Pulmonary artery endothelial cell (primary cell): ENCODE measurements around the gene GPM6B. TPM values are rescaled to one million over a fixed set of nuclear protein-coding genes. Genes with fewer than 3 reads are reported as not detected.

ENCODE experiments used
- DNase-seq: peaks from one replicate; pipeline ENCODE4 v3.0.0-alpha.2; 2011; ENCODE audit warnings: low read depth, low spot score
- total RNA-seq: library from RNA; depleted of rRNA; stranded (reverse); fragments of >200 nt; gene quantifications from 2 replicates; pipeline ENCODE4 v1.2.3, GENCODE V29; 2014

GPM6B gene
- total RNA-seq, 1 donor from 2014 or later, result 2.2 TPM

DNA sequence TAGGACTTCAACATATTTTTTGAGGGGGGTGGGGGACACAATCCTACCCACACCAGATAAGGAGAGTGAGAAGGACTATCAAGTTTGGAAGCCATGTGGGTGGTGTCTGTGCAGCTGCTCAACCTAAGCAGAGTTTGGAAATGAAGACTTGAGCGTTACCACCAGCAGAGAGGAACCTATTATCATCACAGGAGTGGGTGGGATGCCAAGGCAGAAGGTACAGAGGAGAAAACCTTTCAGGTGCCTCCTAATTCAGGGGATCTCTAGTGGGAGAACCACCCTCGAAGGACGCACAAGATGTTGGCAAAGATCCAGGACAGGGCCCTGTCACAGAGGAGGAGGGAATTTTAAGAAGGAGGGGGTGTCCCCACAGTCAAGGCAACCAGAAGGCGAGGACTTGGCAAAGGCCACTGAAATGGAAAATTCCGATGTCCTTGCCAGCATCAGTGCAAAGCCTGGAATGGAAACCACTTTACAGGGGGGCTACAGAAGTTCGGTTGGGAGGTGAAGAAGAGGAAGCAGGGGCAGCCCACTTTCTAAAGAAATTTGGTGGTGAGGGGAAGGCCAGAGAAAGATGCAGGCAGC is 8.4 kb upstream of the GPM6B start:
- no peak for DNase-seq

DNA sequence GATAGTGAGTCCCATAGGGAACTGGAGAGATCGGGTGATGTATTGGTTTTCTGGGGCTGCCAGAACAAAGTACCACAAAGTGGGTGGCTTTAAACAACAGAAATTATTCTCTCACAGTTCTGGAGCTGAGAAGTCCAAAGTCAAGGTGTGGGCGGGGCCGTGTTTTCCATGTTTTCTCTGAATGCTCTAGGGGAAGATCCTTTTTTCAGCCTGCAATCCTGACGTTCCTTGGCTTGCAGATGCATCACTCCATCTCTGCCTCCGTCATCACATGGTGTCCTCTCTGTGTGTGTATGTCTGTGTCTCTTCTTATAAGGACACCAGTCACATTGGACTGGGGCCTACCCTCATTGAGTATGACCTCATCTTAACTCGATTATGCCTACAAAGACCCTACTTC is 7.9 kb upstream of the GPM6B start:
- no peak for DNase-seq

DNA sequence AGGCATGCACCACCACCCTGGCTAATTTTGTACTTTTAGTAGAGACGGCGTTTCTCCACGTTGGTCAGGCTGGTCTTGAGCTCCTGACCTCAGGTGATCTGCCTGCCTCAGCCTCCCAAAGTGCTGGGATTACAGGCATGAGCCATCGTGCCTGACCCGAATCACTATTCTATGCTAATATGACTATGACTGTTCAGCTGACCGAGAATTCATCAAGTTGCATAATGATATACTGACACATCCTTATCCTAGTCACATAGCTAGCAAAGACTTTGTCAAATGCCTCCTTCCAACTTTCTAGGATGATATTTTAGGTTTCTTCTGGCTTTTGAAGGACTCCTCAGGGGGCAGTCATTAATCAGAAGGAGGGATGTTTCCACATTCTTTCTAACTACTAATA is 4.8 kb upstream of the GPM6B start:
- DNase-seq, result no peak

DNA sequence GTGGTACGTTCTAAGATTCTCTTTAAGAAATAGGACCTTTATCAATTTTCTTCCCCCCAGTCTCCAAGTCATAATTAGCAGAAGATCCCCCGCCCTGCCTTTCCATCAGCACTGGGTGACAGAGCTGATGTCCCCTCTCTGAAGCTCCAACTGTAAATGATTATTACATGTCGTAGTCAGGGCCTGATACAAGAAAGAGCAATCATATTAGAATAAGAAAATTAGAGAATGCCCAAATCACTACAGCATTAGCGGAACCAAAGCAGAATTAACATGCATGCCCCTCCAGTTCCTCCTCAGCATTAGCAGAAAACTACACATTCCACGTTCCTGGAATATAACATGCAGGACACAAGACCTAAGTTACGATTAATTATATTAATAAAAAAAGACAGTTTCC is 717 bp downstream of the GPM6B start:
- DNase-seq, result no peak

DNA sequence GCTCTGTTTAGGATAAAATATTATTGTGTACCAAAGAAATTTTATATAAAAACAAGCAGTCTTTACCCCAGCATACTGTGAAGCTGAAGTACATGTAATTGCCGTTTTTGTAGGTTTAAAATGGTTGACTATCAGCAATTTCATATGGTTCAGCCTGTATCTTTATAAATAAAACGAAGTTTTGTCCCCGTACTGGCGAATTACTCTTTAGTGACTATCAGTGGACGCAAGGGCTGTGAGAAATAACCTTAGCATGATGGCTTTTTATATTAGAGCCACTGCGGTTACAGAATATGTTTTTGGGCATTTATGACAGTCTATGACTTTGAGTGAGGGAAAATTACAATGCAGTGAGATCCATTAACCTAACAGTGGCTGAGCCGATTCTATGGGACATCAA is 1.2 kb downstream of the GPM6B start:
- no peak for DNase-seq

DNA sequence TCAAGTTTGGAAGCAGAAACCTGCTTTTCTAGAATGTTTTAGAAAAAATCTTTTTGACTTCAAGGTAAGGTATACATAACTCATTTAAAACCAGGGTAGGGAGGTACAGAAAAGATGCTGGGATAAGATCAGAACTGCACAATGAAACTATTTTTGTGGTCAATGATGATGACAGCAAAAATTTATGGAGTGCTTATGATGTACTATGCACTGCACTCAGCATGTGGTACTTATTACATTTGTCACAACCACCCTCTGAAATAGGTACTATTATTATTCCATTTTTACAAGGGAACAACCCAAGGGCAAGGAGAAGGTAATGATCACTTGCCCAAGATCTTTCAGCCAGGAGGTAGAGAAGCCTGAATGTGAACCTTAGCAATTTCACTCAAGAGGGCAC is 8.0 kb downstream of the GPM6B start:
- DNase-seq, result no peak

DNA sequence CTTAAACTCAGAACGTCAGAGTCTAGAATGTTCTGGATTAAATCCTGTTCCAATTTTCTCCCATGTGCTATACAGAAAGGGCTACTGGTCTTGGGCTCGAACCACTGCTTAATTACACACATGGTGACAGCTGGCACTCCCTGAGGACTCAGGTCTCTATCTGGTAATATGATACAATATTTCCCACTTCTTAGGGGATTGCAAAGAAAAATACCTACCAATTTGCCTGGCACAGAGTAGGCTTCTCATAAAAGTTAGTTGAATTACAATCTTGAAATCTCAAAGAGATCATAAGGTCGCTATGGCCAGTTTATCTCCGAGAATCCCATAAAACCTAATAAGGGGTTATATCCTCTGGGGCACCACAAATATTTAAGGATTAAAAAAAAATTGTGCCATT is 8.6 kb downstream of the GPM6B start:
- no peak for DNase-seq

DNA sequence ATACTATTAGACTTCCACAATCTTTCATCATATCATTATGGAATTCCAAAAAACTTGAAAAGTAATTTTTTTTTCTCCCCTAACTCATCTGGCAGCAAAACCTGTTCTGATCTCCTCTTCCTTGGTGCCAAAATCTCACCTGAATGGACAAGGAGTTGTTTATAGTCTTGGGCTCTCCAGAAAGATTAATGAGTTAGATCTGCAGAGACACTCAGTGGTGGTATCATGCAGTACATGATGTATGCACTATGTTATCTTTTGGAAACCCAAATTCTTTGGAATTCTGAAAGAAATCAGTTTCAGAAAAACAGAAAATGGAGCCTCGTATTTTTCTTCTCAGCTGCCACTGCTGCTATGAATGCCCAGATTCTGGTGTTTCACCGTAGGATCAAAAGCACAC is 11.7 kb downstream of the GPM6B start:
- DNase-seq, result no peak

DNA sequence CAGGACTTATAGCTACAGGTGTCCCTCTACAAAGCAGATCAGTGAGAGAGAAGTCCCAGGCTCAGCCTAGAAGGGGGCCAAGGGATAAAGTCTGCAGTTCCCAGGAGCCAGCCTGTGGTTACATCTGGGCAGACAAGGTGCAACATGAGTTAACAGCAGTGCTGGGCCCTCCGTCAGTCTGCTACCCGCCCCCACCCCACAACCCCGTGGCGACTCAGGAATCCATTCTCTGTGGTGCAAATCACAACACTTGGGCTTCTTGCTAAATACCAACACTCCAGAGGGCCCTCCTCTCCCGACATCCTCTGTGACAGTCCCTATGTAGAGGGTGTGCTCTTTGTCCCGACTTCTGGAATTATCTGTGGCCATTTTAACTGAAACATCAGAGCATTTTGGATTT is 13.8 kb downstream of the GPM6B start:
- no peak for DNase-seq

DNA sequence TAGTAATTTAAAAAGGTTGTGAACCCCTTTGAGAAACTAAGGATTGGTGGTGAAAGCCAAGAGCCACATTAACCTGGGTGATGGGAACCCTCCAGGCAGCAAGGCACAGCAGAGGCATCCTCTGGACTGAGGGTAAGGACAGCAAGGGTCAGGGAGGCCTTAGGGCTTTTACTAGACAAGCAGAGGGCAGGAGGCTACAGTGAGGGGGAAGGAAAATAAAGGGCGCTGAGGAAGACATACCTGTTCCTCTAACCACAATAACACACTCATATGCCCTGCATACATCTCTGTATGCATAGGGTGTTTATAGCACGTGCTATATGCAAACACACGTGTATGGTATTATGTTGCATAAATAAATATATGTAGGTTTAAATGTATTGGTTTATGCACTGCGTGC is 18.7 kb downstream of the GPM6B start:
- DNase-seq, result no peak

DNA sequence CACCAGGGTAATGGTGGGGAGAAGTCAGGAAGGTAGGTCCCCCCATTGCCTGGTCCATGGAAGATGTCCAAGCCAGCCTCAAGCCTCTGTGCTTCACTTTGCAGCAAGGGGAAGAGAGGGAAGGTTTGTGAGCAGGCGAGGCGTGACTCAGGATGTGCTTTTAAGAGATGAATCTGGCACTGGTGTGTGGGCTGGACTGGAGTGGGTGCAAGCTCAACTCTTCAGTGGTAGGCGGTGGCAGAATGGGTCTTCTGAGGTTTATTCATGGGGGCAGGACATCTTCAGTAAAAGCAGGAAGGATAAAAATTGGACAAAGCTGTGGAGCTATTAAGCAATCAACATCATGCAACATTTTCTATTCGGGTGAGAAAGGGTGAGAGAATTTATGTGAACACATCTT is 19.4 kb downstream of the GPM6B start:
- DNase-seq, result no peak

DNA sequence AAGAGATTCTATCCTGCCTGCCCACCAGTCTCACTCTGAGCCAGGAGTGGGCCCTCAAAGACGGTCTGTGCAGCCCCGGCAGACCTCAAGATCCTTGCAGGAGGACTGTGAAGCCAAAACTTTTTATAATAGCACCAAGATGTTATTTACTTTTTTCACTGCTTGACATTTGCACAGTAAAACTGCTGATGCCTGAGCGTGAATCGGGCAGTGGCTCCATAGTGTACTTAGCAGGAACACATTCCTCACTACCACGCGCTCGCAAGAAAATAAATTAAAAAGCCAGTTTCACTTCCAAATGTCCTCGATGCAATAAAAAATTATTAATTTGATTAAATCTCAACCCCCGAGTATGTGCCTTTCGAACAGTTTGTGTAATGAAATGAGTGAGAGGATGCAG is 22.5 kb downstream of the GPM6B start:
- DNase-seq, result no peak

DNA sequence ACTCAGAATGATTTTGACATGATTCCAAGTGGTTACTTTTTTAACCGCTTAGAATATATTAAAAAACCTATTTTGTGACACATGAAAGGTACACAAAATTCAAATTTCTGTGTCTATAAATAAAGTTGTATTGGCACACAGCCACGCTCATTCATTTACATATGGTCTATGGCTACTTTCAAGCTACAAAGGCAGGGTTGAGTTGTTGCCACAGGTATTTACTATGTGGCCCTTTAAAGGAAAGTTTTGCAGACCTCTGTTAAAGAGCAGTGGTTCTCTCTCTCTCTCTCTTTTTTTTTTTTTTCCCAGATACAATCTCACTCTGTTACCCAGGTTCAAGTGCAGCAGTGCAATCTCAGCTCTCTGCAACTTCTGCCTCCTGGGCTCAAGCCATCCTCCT is 23.0 kb downstream of the GPM6B start:
- no peak for DNase-seq

DNA sequence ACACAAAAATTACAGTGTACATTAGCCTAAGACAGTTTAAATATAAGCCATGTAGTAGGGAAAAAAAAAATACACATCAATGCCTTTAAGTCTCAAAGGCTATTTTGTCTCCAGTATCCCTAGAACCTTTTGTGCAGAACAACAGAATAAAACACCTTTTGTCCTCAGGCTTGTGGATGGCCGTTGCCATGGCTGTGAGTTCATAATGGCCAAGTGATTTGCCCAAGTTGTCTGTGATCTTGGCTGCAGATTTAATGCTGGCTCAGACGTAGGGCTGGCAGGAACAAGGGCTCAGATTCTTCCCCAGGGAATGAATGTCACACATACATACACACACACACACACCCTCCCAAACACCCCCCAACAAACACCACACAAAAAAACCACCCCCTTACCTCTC is 25.3 kb downstream of the GPM6B start:
- no peak for DNase-seq

DNA sequence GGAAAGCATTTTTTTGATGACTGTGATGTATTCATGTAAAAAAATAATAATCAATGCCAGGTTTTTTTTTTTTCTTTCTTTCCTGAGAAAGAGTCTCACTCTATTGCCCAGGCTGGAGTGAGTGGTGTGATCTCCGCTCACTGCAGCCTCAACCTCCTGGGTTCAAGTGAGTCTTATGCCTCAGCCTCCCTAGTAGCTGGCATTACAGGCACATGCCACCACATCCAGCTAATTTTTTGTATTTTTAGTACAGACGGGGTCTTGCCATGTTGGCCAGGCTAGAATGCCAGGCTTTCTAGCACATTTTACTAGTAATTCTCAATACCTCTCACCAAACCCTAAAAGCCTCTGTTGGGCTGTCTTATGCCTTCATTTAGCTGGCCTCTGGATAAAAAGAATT is 25.7 kb downstream of the GPM6B start:
- no peak for DNase-seq

DNA sequence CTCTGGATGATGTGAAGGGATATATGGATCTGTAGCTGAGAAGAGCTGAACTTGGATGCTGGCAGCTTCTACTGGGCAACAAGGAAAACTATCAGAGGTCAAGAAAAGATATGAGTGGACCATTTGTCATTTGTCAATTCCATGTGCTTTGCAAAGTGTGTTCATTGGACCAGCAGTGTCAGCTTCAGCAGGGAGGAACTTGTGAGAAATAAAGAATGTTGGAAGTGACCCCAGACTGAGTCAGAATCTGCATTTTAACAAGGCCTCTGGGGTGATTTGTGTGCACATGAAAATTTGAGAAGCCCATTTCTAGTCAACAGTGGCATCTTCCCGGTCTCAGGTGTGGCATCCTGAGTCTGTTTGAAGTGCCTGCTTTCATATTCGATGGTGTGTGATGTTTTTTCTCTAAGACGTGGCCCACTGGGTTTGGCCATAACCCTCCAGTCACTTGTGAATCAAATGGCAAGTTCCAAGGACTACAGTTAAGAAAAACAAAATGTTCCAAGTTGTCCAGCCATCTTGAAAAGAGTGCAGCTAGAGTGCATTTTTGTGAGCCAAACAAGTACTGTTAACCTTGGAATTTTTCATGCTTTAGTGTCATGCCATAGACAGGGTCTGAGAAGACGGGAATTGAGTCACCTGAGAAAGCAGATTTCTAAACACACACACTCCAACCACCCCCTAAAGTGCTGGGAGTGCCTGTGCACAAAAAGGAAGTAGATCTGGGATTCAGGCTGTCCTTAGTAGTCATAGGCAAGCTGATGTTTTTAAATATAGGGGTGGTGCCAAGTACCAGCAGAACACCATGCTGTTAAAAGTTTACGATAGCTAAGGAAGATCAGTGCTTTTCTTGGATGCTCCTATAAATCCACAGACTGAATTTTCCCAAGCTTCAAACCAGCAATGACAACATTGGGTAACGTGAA is 26.4 kb downstream of the GPM6B start:
- DNase-seq, result no peak

DNA sequence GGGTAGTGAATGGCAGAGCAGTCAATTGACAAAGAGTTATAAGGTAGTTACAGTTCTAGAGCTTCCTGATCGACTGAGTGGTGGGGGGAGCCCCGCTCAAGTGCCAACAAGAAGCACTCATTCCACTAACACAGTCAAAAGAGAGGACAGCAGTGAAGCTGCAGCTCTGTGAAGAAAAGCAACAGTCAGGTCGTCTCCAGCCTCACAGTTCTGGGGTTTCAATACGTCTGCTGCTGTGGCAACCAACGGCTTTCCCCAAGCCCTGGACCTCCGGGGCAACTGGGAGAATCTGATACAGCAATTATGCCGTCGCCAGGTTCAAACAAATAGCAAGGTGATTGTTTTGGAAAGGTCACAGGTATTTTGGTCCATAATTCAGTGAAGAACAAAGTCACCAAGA is 30.8 kb downstream of the GPM6B start:
- DNase-seq, result no peak

DNA sequence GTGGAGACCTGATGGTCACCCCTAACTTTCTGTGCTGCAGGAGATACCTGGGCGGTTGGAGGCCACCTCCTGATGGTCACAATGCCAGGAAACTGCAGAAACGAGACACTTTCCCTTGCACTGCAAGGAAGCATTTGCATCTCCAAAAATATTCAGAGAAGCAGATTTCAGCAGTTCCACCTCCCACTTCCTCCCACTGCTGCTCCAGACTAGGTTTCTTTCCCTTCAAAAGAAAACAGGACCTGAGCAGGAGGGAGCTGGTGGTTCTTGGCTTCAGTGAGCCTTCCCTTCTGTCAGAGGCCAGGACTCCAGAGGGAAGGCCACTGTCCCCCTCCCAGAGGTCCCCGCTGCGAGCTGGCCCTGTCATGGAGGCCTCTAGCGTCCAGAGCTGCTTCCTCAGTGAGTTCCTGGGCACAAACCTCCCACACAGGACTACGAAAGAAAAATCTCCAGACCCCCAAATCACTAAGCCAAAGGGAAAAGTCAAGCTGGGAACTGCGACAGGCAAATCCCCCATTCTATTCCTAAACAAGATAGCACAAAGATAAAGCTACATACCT is 35.9 kb downstream of the GPM6B start:
- DNase-seq, result no peak

DNA sequence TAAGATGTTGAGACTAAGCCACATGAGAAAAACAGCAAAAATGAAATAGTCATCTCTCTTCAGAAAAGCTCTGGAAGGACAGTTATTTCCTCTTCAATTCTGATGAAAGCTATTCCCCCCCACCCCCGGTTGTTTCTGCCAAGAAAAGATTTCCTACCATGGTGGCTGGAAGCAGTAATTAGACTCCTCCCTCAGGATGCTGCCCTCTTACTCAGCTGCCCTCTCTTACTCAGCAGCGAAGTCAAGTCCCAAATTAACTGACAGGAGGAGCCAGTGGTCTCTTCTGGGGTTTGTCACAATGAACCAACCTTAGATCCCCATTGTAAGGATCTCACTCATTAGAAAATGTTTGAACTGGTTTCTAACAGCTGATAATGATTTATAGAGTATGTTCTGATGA is 38.0 kb downstream of the GPM6B start:
- peak; percentile 20 for DNase-seq

DNA sequence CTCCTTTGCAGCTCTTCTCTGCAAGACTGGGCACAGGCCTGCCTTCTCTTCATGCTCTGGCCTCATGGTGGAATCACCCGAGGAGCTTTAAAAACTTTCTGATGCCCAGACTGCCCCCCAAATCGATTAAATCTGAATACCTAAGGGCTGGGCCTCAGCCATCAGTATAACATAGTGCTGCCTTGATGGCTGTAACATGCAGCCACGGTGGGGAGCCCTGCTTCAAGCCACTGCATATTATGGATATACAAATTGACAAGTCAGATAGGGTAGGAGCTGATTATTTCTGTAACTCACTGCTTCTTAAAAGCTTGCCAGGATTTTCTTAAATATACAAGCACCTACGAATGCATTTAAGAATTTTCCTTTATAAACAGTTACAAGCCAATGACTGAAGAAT is 40.5 kb downstream of the GPM6B start:
- DNase-seq, result no peak

DNA sequence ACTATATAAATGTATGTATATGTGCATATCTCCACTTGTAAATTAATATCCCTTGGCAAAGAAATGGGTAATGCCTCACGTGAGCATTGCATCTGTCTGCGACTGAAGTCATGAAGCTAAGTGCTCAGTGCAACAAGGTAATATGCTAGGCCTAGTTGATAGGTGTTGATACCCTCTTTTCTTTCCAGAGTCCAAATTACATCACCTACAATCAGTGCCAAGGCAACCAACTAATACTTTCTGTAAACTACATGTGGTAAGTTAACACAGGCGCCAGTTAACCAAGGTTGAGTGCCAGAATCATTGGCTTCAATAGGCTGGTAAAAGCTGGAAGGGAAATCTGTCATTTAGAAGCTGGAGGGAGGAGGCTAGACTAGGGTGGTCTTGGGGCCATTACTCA is 41.1 kb downstream of the GPM6B start:
- no peak for DNase-seq

DNA sequence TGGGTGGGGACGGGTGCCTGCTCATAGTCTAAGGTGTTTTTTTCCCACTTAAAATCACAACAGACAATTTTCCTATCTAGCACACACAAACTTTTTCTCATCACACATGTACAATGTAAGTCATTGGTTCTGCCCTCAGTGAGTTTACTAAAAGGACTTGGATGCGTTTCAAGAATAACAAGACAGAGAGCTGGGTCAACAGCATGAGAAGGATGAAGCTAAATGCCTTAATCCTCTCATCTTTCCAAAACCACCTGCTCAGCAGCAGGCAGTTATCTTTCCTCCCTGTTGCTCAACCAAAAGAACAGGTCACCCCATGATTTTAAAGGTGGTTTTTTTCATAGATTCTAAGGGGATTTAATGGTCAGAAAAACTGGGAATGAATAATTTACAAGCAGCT is 42.2 kb downstream of the GPM6B start:
- DNase-seq, result no peak

DNA sequence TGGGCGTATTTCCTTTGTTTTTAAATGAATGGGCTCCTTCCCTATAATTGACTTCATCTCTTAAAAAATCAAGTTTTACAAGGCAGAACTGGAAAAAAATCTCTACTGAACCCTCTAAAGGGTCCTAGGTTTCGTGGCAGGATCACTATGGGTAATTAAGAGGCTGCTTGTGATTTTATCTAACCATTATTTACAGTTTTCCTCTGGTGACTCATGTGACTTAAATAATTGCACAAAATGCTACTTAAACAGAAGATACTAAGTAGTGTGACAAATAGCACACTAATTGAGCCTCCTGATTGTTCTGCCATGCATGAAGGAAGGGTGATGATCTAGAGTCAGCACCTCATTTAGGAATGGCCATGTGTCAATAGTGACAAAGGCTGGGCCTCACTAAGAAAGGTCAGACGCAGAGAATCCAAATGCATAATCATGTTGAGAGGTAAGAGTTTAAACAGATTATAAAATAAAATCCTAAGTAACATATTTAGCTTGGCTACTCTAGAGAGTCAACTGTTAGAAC is 46.8 kb downstream of the GPM6B start:
- no peak for DNase-seq
